Mucosa of gallbladder (tissue), 1 donor: ENCODE data around the gene CABP7. TPM values are rescaled to one million over a fixed set of nuclear protein-coding genes. Genes with fewer than 3 reads are reported as not detected.
A peak's percentile ranks its signal among the peaks of the same experiment; 100 is the strongest.

Experiments
- DNase-seq: peaks from one replicate; pipeline ENCODE4 v3.0.0-alpha.2; 2020; ENCODE audit warnings: low spot score
- total RNA-seq: library from RNA; stranded (reverse); gene quantifications from one replicate; pipeline ENCODE4 v1.2.1, GENCODE V29; 2021
- donor health status: DM: no; HTN: no; CAD: no.

CABP7 gene
- total RNA-seq, 1 donor from 2014 or later, result not detected

GRCh38 chr22:29702000-29702930, 17.5 kb upstream of the CABP7 start:
- no peak for DNase-seq

- DNase-seq, result no peak
These were observed 16.8 kb upstream of the CABP7 start for GRCh38 chr22:29702931-29703501.

- DNase-seq, result no peak
These were observed 16.1 kb upstream of the CABP7 start for GRCh38 chr22:29703569-29704195.

- DNase-seq, result peak; percentile 21
These were observed 15.1 kb upstream of the CABP7 start for GRCh38 chr22:29704528-29705285.

- DNase-seq, result no peak
These were observed 14.2 kb upstream of the CABP7 start for GRCh38 chr22:29705651-29706050.

- no peak for DNase-seq
These were observed 13.3 kb upstream of the CABP7 start for GRCh38 chr22:29706486-29706885.

GRCh38 chr22:29707010-29707409, 12.8 kb upstream of the CABP7 start:
- no peak for DNase-seq

- no peak for DNase-seq
These were observed 12.3 kb upstream of the CABP7 start for GRCh38 chr22:29707471-29707870.

- no peak for DNase-seq
These were observed 9.6 kb upstream of the CABP7 start for GRCh38 chr22:29710193-29710592.

GRCh38 chr22:29710922-29711593, 8.7 kb upstream of the CABP7 start:
- peak; percentile 25 for DNase-seq

GRCh38 chr22:29712119-29712518, 7.7 kb upstream of the CABP7 start:
- no peak for DNase-seq

GRCh38 chr22:29713156-29713727, 6.6 kb upstream of the CABP7 start:
- no peak for DNase-seq

- DNase-seq, result no peak
These were observed 4.6 kb upstream of the CABP7 start for GRCh38 chr22:29715240-29715639.

- DNase-seq, result no peak
These were observed 4.1 kb upstream of the CABP7 start for GRCh38 chr22:29715705-29716104.

- DNase-seq, result peak; percentile 69
These were observed 2.8 kb upstream of the CABP7 start for GRCh38 chr22:29716814-29717545.

GRCh38 chr22:29717789-29718188, 2.0 kb upstream of the CABP7 start:
- no peak for DNase-seq

- no peak for DNase-seq
These were observed 579 bp upstream of the CABP7 start for GRCh38 chr22:29718949-29719898.

- DNase-seq, result no peak
These were observed 1.1 kb downstream of the CABP7 start for GRCh38 chr22:29720811-29721323.

GRCh38 chr22:29722151-29722550, 2.3 kb downstream of the CABP7 start:
- no peak for DNase-seq
